Measurements from ENCODE around the gene SLC38A7. TPM values are rescaled to one million over a fixed set of nuclear protein-coding genes. Genes with fewer than 3 reads are reported as not detected.

Gene SLC38A7
- total RNA-seq, 1 experiment from 2014 or later: 26.6 TPM

- H3K27me3 ChIP-seq (ENCODE audit: insufficient read depth, low read length): no peaks in the 10 kb centered on the region; the same call in 1 of the 2 replicates
- no peaks in the 10 kb centered on the region for H3K36me3 Mint-ChIP-seq (ENCODE audit: insufficient read depth in 1 of 3, low read depth in 3 of 3)
- no peaks in the 10 kb centered on the region for H3K9me3 ChIP-seq (ENCODE audit: control insufficient read depth, low read depth, low read length)
- no peak overlapping the region for H3K27ac ChIP-seq (ENCODE audit: insufficient read length, low read depth, low read length)
- H3K79me1 ChIP-seq (ENCODE audit: insufficient read depth, low read depth, low read length, poor library complexity, severe bottlenecking): no peaks in the 10 kb centered on the region
- no peaks in the 10 kb centered on the region for H3K4me1 ChIP-seq (ENCODE audit: insufficient read depth, low read length)
- no peak overlapping the region for H2BK120ac ChIP-seq (ENCODE audit: low read depth, low read length, poor library complexity, severe bottlenecking)
- H2BK5ac ChIP-seq (ENCODE audit: insufficient read length, low read length): no peak overlapping the region
- no peak overlapping the region for H3K9ac ChIP-seq (ENCODE audit: extremely low read depth, insufficient read length, low read length)
- no CpG with 5 or more reads among the region's 8 CpGs for WGBS (ENCODE audit: extremely low coverage, insufficient read length, low lambda C conversion rate)
- no peak overlapping the region for H3K4me2 ChIP-seq (ENCODE audit: insufficient read depth, insufficient read length, low read length)
- H2AFZ ChIP-seq (ENCODE audit: low read length): no peak overlapping the region
- H3K23ac ChIP-seq (ENCODE audit: insufficient read length, low read depth, low read length): no peak overlapping the region
- no peaks in the 10 kb centered on the region for H3K9me3 Mint-ChIP-seq
- no peak overlapping the region for H3K14ac ChIP-seq (ENCODE audit: insufficient read depth, low read length)
- no peak overlapping the region for H3K4ac ChIP-seq (ENCODE audit: low read depth, low read length)
- no peak overlapping the region for H2BK20ac ChIP-seq (ENCODE audit: low read depth, low read length, poor library complexity, severe bottlenecking)
- peaks cover 12 to 21% of the 10 kb centered on the region in 2 experiments; a peak in 3 of 4 replicates for H3K4me1 Mint-ChIP-seq
- H3K27ac Mint-ChIP-seq: no peak overlapping the region
- no peak overlapping the region for H4K8ac ChIP-seq (replicated peaks; ENCODE audit: insufficient read length, low read depth, low read length)
- no peak overlapping the region for H3K4me3 Mint-ChIP-seq
- no peak overlapping the region for H3K18ac ChIP-seq (ENCODE audit: insufficient read length, low read depth, low read length)
- no peak overlapping the region for H3K56ac ChIP-seq (ENCODE audit: insufficient read length, low read depth, low read length)
- no peaks in the 10 kb centered on the region for H3K79me2 ChIP-seq (ENCODE audit: insufficient read depth, low read length)
- H4K20me1 ChIP-seq (ENCODE audit: control insufficient read depth, insufficient read depth, insufficient read length): no peaks in the 10 kb centered on the region
- H3K23me2 ChIP-seq (ENCODE audit: insufficient read length, low read depth, low read length, poor library complexity, severe bottlenecking): no peaks in the 10 kb centered on the region
- H2BK12ac ChIP-seq (ENCODE audit: insufficient read length, low read depth, low read length): no peak overlapping the region
- no peak for TF ChIP-seq CTCF (conservative IDR thresholded peaks at IDR 0.05)
- H2BK15ac ChIP-seq (ENCODE audit: low read depth, low read length): no peak overlapping the region
- no peak overlapping the region for H2AK5ac ChIP-seq (ENCODE audit: insufficient read length, low read length)
- peaks cover 15% of the 10 kb centered on the region for H3K27me3 Mint-ChIP-seq (ENCODE audit: low read depth)
- no peak overlapping the region for H4K91ac ChIP-seq (ENCODE audit: insufficient read length, low read depth, low read length)
- no peak overlapping the region for H4K5ac ChIP-seq (ENCODE audit: insufficient read length, low read depth, low read length)
- no peak for DNase-seq
- no peak overlapping the region for H3T11ph ChIP-seq (ENCODE audit: low read length)
Measured at GRCh38 chr16:58655215-58655596, 29.4 kb downstream of the SLC38A7 start.
